HCT116 (cell line): ENCODE measurements around the gene PPP4R3A. TPM values are rescaled to one million over a fixed set of nuclear protein-coding genes. Genes with fewer than 3 reads are reported as not detected.

ENCODE experiments used
- ATAC-seq: fragments of 200-7000 bp; cut with Tn5 transposase; 2 replicates; pipeline ENCODE4 v1.9.1; 2020; ENCODE audit warnings: mild to moderate bottlenecking, moderate library complexity
- BruUV-seq: library from RNA; stranded (reverse); fragments of 400-500 nt; replicated peaks from 2 replicates; lab custom pipeline; 2021; lab: Mats Ljungman, UMichigan
- CTCF ChIA-PET: fragments of 300-600 bp; sonication (Branson Sonifier 250); formaldehyde crosslinking; loops from one replicate; lab custom pipeline; 2021; ENCODE audit warnings: antibody characterized with exemption; lab: Charles Lee
- POLR2A ChIA-PET: fragments of 300-600, 350-600 bp; sonication (Branson Sonifier 250); formaldehyde crosslinking; loops from one replicate; lab custom pipeline; 2021; ENCODE audit warnings: antibody characterized with exemption; lab: Charles Lee
- RAD21 ChIA-PET, 2 experiments: fragments of 300-600 bp; sonication (Branson Sonifier 250); formaldehyde crosslinking; loops; one replicate each; lab custom pipeline; 2023; ENCODE audit warnings: low total read pairs in 2 of 2; ENCODE audit not compliant: uncharacterized antibody in 2 of 2, unreplicated experiment in 2 of 2, low non-redundant PET in 1 of 2; lab: Charles Lee
- DNase-seq: peaks from one replicate; pipeline ENCODE4 v3.0.0-alpha.2; 2010; ENCODE audit warnings: low read depth, low spot score
- H2AFZ ChIP-seq: fragments of 200-600 bp; shearing (Covaris generic), sonication (generic); 2 replicates; pipeline ENCODE4 v1.6.1; 2017; ENCODE audit warnings: low read depth, mixed run types, mixed read lengths, antibody characterized with exemption, low read length; ENCODE audit not compliant: poor library complexity, severe bottlenecking
- H3K27ac ChIP-seq: 2 replicates; pipeline ENCODE4 v1.5.1; 2012; ENCODE audit warnings: low read depth, low read length
- H3K27me3 ChIP-seq: fragments of 200-600 bp; sonication (generic); 2 replicates; pipeline ENCODE4 v1.6.1; 2016; ENCODE audit warnings: mixed run types, low read length, mixed read lengths; ENCODE audit not compliant: insufficient read depth
- H3K36me3 ChIP-seq, 2 experiments: fragments of 200-500 bp in 1 of 2; fragments of 200-600 bp in 1 of 2; sonication (Bioruptor generic) in 1 of 2; sonication (generic) in 1 of 2; 2 replicates each; pipeline versions ENCODE4 v1.5.1 to v1.6.1; 2014 to 2016; ENCODE audit warnings: low read length in 2 of 2, inconsistent platforms in 1 of 2, mixed read lengths in 1 of 2, mixed run types in 1 of 2; ENCODE audit not compliant: insufficient read depth in 2 of 2, control insufficient read depth in 1 of 2
- H3K4me1 ChIP-seq, 2 experiments: fragments of 200-600 bp in 1 of 2; sonication (generic) in 1 of 2; 2 replicates each; pipeline versions ENCODE4 v1.5.1 to v1.6.1; 2012 to 2017; ENCODE audit warnings: low read length in 2 of 2, inconsistent platforms in 1 of 2, mild to moderate bottlenecking in 1 of 2, mixed read lengths in 1 of 2, mixed run types in 1 of 2, moderate library complexity in 1 of 2; ENCODE audit not compliant: insufficient read depth in 2 of 2, control insufficient read depth in 1 of 2
- H3K4me2 ChIP-seq: fragments of 200-600 bp; sonication (generic); 2 replicates; pipeline ENCODE4 v1.6.1; 2017; ENCODE audit warnings: mixed run types, low read length, mixed read lengths
- H3K4me3 ChIP-seq, 2 experiments: fragments of 200-600 bp in 1 of 2; sonication (generic) in 1 of 2; replicated peaks in 1 of 2; 2 replicates each; pipeline ENCODE4 v1.5.1; 2011 to 2016; ENCODE audit warnings: low read length in 2 of 2, control low read depth in 1 of 2, low read depth in 1 of 2, mild to moderate bottlenecking in 1 of 2, mixed read lengths in 1 of 2, mixed run types in 1 of 2
- H3K79me2 ChIP-seq: fragments of 200-600 bp; sonication (generic); 2 replicates; pipeline ENCODE4 v1.6.1; 2017; ENCODE audit warnings: mild to moderate bottlenecking, mixed run types, low read length, moderate library complexity, mixed read lengths; ENCODE audit not compliant: insufficient read depth
- H3K9ac ChIP-seq: fragments of 200-600 bp; sonication (generic); 2 replicates; pipeline ENCODE4 v1.6.1; 2016; ENCODE audit warnings: low read length, mixed read lengths
- H3K9me2 ChIP-seq: fragments of 200-600 bp; sonication (generic), shearing (Covaris generic); 2 replicates; pipeline ENCODE4 v1.6.1; 2017; ENCODE audit warnings: mixed run types, mild to moderate bottlenecking, moderate library complexity; ENCODE audit not compliant: insufficient read depth
- H3K9me3 ChIP-seq, 2 experiments: fragments of 200-500 bp in 1 of 2; fragments of 200-600 bp in 1 of 2; sonication (Bioruptor generic) in 1 of 2; sonication (generic) in 1 of 2; 2 replicates each; pipeline ENCODE4 v1.6.1; 2014 to 2017; ENCODE audit warnings: low read length in 2 of 2, mixed read lengths in 2 of 2, inconsistent platforms in 1 of 2, low read depth in 1 of 2, mild to moderate bottlenecking in 1 of 2, mixed run types in 1 of 2, moderate library complexity in 1 of 2; ENCODE audit not compliant: control insufficient read depth in 1 of 2, insufficient read depth in 1 of 2
- H4K20me1 ChIP-seq: fragments of 200-600 bp; sonication (generic), shearing (Covaris generic); 2 replicates; pipeline ENCODE4 v1.6.1; 2017; ENCODE audit warnings: mixed run types, mild to moderate bottlenecking, moderate library complexity; ENCODE audit not compliant: insufficient read depth
- ATF3 ChIP-seq: IDR thresholded peaks from 2 replicates; pipeline ENCODE4 v1.6.1; 2012
- CEBPB ChIP-seq: IDR thresholded peaks from 2 replicates; pipeline ENCODE4 v1.6.1; 2012; ENCODE audit warnings: low read depth
- CTCF ChIP-seq, 3 experiments: fragments of 200-600 bp in 1 of 3; sonication (generic) in 1 of 3; IDR thresholded peaks in 2 of 3; conservative IDR thresholded peaks in 1 of 3; 2 replicates each; pipeline ENCODE4 v1.5.1; 2012 to 2017; ENCODE audit warnings: low read depth in 2 of 3, low read length in 2 of 3, antibody characterized with exemption in 1 of 3, borderline replicate concordance in 1 of 3, control low read depth in 1 of 3, mild to moderate bottlenecking in 1 of 3, mixed read lengths in 1 of 3, mixed run types in 1 of 3, moderate library complexity in 1 of 3; ENCODE audit not compliant: insufficient read depth in 1 of 3
- EGR1 ChIP-seq: IDR thresholded peaks from 2 replicates; pipeline ENCODE4 v1.6.1; 2012; ENCODE audit warnings: low read depth
- ELF1 ChIP-seq: IDR thresholded peaks from 2 replicates; pipeline ENCODE4 v1.6.1; 2012; ENCODE audit warnings: low read depth, borderline replicate concordance
- EZH2 ChIP-seq: fragments of 200-600 bp; sonication (generic); IDR thresholded peaks from 2 replicates; pipeline ENCODE4 v1.6.1; 2017; ENCODE audit warnings: antibody characterized with exemption, mixed run types
- EZH2phosphoT487 ChIP-seq: fragments of 200-600 bp; IDR thresholded peaks from 2 replicates; pipeline ENCODE4 v1.6.1; 2018; ENCODE audit warnings: antibody characterized with exemption, borderline replicate concordance
- FOSL1 ChIP-seq: IDR thresholded peaks from 2 replicates; pipeline ENCODE4 v1.6.1; 2012; ENCODE audit warnings: low read depth
- JUND ChIP-seq: IDR thresholded peaks from 2 replicates; pipeline ENCODE4 v1.6.1; 2012
- MAX ChIP-seq: IDR thresholded peaks from 2 replicates; pipeline ENCODE4 v1.6.1; 2012
- POLR2A ChIP-seq: IDR thresholded peaks from 2 replicates; pipeline ENCODE4 v1.7.0; 2011; ENCODE audit warnings: borderline replicate concordance; ENCODE audit not compliant: insufficient read depth, insufficient read length; ENCODE audit errors: extremely low read depth
- POLR2AphosphoS5 ChIP-seq: IDR thresholded peaks from 2 replicates; pipeline ENCODE4 v1.6.1; 2011; ENCODE audit warnings: mild to moderate bottlenecking, low read depth, low read length, moderate library complexity
- SP1 ChIP-seq: IDR thresholded peaks from 2 replicates; pipeline ENCODE4 v1.6.1; 2012; ENCODE audit warnings: low read depth
- SRF ChIP-seq: IDR thresholded peaks from 2 replicates; pipeline ENCODE4 v1.6.1; 2012; ENCODE audit warnings: low read depth
- TCF7L2 ChIP-seq: IDR thresholded peaks from 2 replicates; pipeline ENCODE4 v1.7.0; 2011; ENCODE audit warnings: borderline replicate concordance, inconsistent platforms; ENCODE audit not compliant: insufficient read depth, insufficient read length; ENCODE audit errors: extremely low read depth
- ZBTB33 ChIP-seq: IDR thresholded peaks from 2 replicates; pipeline ENCODE4 v1.6.1; 2011; ENCODE audit warnings: mild to moderate bottlenecking, low read length, moderate library complexity; ENCODE audit not compliant: insufficient replicate concordance; ENCODE audit errors: extremely low read depth
- ZFX ChIP-seq: fragments of 450-650 bp; IDR thresholded peaks from 2 replicates; pipeline ENCODE4 v1.6.1; 2017
- ZNF274 ChIP-seq: fragments of 200-500 bp; sonication (Bioruptor generic); IDR thresholded peaks from 2 replicates; pipeline ENCODE4 v1.6.1; 2014; ENCODE audit warnings: mild to moderate bottlenecking, low read depth, low read length, inconsistent platforms
- intact Hi-C: fragments of 100-400 bp; cut with micrococcal nuclease; formaldehyde crosslinking; loops from 2 replicates; pipeline ENCODE4 v1.10.0; 2022
- total RNA-seq: library from RNA; stranded (reverse); gene quantifications from one replicate; pipeline ENCODE4 v1.2.1, GENCODE V29; 2021; ENCODE audit not compliant: unreplicated experiment

The PPP4R3A gene
- total RNA-seq, 1 experiment from 2014 or later, result 67.7 TPM

GRCh38 chr14:91484744-91485143 lies 25.4 kb downstream of the PPP4R3A start:
- H3K27me3 ChIP-seq, result no peaks in the 10 kb centered on the region
- no peak overlapping the region for H3K4me3 ChIP-seq
- H4K20me1 ChIP-seq, result peaks cover 18% of the 10 kb centered on the region; the same call in 1 of the 2 replicates
- no peak overlapping the region for H3K27ac ChIP-seq
- H2AFZ ChIP-seq, result no peak overlapping the region
- no TSS peak for BruUV-seq
- no peak for TF ChIP-seq SRF
- no peak for TF ChIP-seq MAX
- no peak for TF ChIP-seq JUND
- no peak for TF ChIP-seq EZH2phosphoT487
- TF ChIP-seq CEBPB, result no peak
- TF ChIP-seq TCF7L2, result no peak
- no peak for TF ChIP-seq ZBTB33
- TF ChIP-seq ELF1, result no peak
- TF ChIP-seq ATF3, result no peak
- TF ChIP-seq SP1, result no peak
- TF ChIP-seq FOSL1, result no peak
- no peak for TF ChIP-seq ZFX
- no peak for TF ChIP-seq EGR1
- TF ChIP-seq EZH2, result no peak
- TF ChIP-seq POLR2A, result no peak
- no peak for TF ChIP-seq CTCF (IDR thresholded peaks at IDR 0.05 in 2 of 3, conservative IDR thresholded peaks at IDR 0.05 in 1 of 3; ENCODE audit: borderline replicate concordance in 1 of 3, insufficient read depth in 1 of 3, low read depth in 2 of 3, low read length in 2 of 3)
- no peak for TF ChIP-seq POLR2AphosphoS5
- no peak for TF ChIP-seq ZNF274
- TF ChIP-seq, all 23 proteins: peak for 0
- intact Hi-C loops, result no loop called here
- Histone ChIP-seq H3K36me3 (peaks cover 36 to 51% of the 10 kb centered on the region in 2 experiments), H3K9me3 (no peaks in the 10 kb centered on the region), H3K79me2 (peaks cover 99% of the 10 kb centered on the region), H3K9ac (no peak overlapping the region), H3K4me2 (no peak overlapping the region), H3K4me1 (no peaks in the 10 kb centered on the region), H3K9me2 (no peaks in the 10 kb centered on the region)
- DNase-seq (no peak), ATAC-seq (no peak)
- POLR2A ChIA-PET, result no interaction called here
- RAD21 ChIA-PET, result no interaction called here
- CTCF ChIA-PET, result no interaction called here
